CD14-positive monocyte (primary cell): ENCODE data around the gene USP6. TPM values are rescaled to one million over a fixed set of nuclear protein-coding genes. Genes with fewer than 3 reads are reported as not detected.
"Not testable (repeated sequence)": the region's sequence is repeated elsewhere in the genome, so short reads cannot be mapped to it uniquely, and the experiment has no call there.

Source experiments
- DNase-seq, 3 donors: peaks; one replicate each; pipeline ENCODE4 v3.0.0-alpha.2; 2011 to 2022
- H2AFZ ChIP-seq: 2 replicates; pipeline ENCODE4 v1.6.0; 2012; ENCODE audit warnings: mild to moderate bottlenecking, low read depth, low read length, inconsistent platforms; ENCODE audit not compliant: insufficient read depth, poor library complexity, severe bottlenecking
- H3K27ac ChIP-seq, 2 donors: 1 replicate in 1 of 2; 2 replicates in 1 of 2; pipeline ENCODE4 v1.5.1; 2012 to 2013; ENCODE audit warnings: low read length in 2 of 2, control low read depth in 1 of 2, inconsistent platforms in 1 of 2, low read depth in 1 of 2, mild to moderate bottlenecking in 1 of 2
- H3K27me3 ChIP-seq, 2 donors: one replicate each; pipeline versions ENCODE4 v1.6.0 to v1.6.1; 2011 to 2013; ENCODE audit warnings: low read length in 2 of 2; ENCODE audit not compliant: control insufficient read depth in 2 of 2, insufficient read depth in 2 of 2
- H3K36me3 ChIP-seq, 2 donors: replicated peaks in 1 of 2; 1 replicate in 1 of 2; 2 replicates in 1 of 2; pipeline versions ENCODE4 v1.5.1 to v1.6.1; 2012 to 2013; ENCODE audit warnings: low read length in 2 of 2, control low read depth in 1 of 2, inconsistent platforms in 1 of 2, mild to moderate bottlenecking in 1 of 2; ENCODE audit not compliant: insufficient read depth in 2 of 2, control insufficient read depth in 1 of 2
- H3K4me1 ChIP-seq, 2 donors: 1 replicate in 1 of 2; 2 replicates in 1 of 2; pipeline versions ENCODE4 v1.5.1 to v1.6.1; 2012 to 2013; ENCODE audit warnings: low read length in 2 of 2, control low read depth in 1 of 2, inconsistent platforms in 1 of 2, mild to moderate bottlenecking in 1 of 2, moderate library complexity in 1 of 2; ENCODE audit not compliant: insufficient read depth in 2 of 2, control insufficient read depth in 1 of 2
- H3K4me2 ChIP-seq: replicated peaks from 2 replicates; pipeline ENCODE3; 2012; ENCODE audit warnings: low read length, moderate library complexity, mild to moderate bottlenecking; ENCODE audit not compliant: poor library complexity, severe bottlenecking; ENCODE audit errors: extremely low read depth
- H3K4me3 ChIP-seq, 3 experiments: fragments of 200-600 bp in 1 of 3; sonication (generic) in 1 of 3; replicated peaks in 1 of 3; 1 replicate in 2 of 3; 2 replicates in 1 of 3; pipeline ENCODE4 v1.5.1; 2011 to 2013; ENCODE audit warnings: low read length in 3 of 3, mild to moderate bottlenecking in 3 of 3, control low read depth in 2 of 3, low read depth in 2 of 3, inconsistent platforms in 1 of 3, moderate library complexity in 1 of 3
- H3K79me2 ChIP-seq: 2 replicates; pipeline ENCODE4 v1.6.0; 2012; ENCODE audit warnings: mild to moderate bottlenecking, control low read depth, inconsistent platforms, low read length, moderate library complexity; ENCODE audit not compliant: insufficient read depth
- H3K9ac ChIP-seq: 2 replicates; pipeline ENCODE4 v1.6.0; 2017; ENCODE audit warnings: low read length, mild to moderate bottlenecking; ENCODE audit not compliant: insufficient read depth, poor library complexity, severe bottlenecking
- H3K9me3 ChIP-seq, 2 donors: replicated peaks in 1 of 2; 1 replicate in 1 of 2; 2 replicates in 1 of 2; pipeline versions ENCODE4 v1.5.1 to v1.6.1; 2012 to 2013; ENCODE audit warnings: low read length in 2 of 2, control low read depth in 1 of 2; ENCODE audit not compliant: control insufficient read depth in 1 of 2, insufficient read depth in 1 of 2
- H4K20me1 ChIP-seq: 2 replicates; pipeline ENCODE4 v1.6.0; 2012; ENCODE audit warnings: mild to moderate bottlenecking, low read length, control low read depth, moderate library complexity; ENCODE audit not compliant: insufficient read depth
- H3K27ac Mint-ChIP-seq, 7 donors: one replicate each; pipeline ENCODE4 v1.8.0; 2020; ENCODE audit warnings: mild to moderate bottlenecking in 7 of 7, mixed read lengths in 7 of 7, moderate library complexity in 6 of 7, inconsistent platforms in 2 of 7
- H3K27me3 Mint-ChIP-seq, 3 donors: one replicate each; pipeline ENCODE4 v1.8.0; 2021 to 2022; ENCODE audit warnings: low read depth in 3 of 3, mild to moderate bottlenecking in 3 of 3, mixed read lengths in 3 of 3, moderate library complexity in 3 of 3, inconsistent platforms in 1 of 3
- H3K36me3 Mint-ChIP-seq, 2 donors: one replicate each; pipeline ENCODE4 v1.8.0; 2020; ENCODE audit warnings: mixed read lengths in 2 of 2, inconsistent platforms in 1 of 2, mild to moderate bottlenecking in 1 of 2
- H3K4me1 Mint-ChIP-seq: one replicate; pipeline ENCODE4 v1.8.0; 2020; ENCODE audit warnings: mild to moderate bottlenecking, mixed read lengths
- H3K4me3 Mint-ChIP-seq, 2 donors: one replicate each; pipeline ENCODE4 v1.8.0; 2020; ENCODE audit warnings: mild to moderate bottlenecking in 2 of 2, mixed read lengths in 2 of 2, moderate library complexity in 1 of 2
- H3K9me3 Mint-ChIP-seq, 7 donors: one replicate each; pipeline ENCODE4 v1.8.0; 2020 to 2022; ENCODE audit warnings: mixed read lengths in 7 of 7, mild to moderate bottlenecking in 6 of 7, moderate library complexity in 6 of 7, inconsistent platforms in 2 of 7
- WGBS: methylation state at CpG from one replicate; pipeline ENCODE4 v1.1.5; 2013; ENCODE audit warnings: missing lambda C conversion rate; ENCODE audit not compliant: insufficient coverage; 5-methylcytosine and 5-hydroxymethylcytosine counted together
- intact Hi-C, 2 donors: fragments of 100-400 bp; cut with micrococcal nuclease; formaldehyde crosslinking; loops; one replicate each; pipeline versions ENCODE4 v1.15.0 to v1.15.1; 2023
- polyA plus RNA-seq, 3 donors: library from polyadenylated mRNA; depleted of rRNA in 1 of 3; unstranded in 2 of 3; stranded (reverse) in 1 of 3; fragments of 300-500 nt in 2 of 3; fragments of >200 nt in 1 of 3; fragmentation: Illumina TruSeq in 2 of 3; gene quantifications; 1 replicate in 2 of 3; 2 replicates in 1 of 3; pipeline ENCODE4 v1.2.3, GENCODE V29; 2012 to 2021
- TF ChIP-seq, protein P1 (sequence below): fragments of 200-600 bp; IDR thresholded peaks from one replicate; pipeline ENCODE4 v1.8.0; 2022; ENCODE audit warnings: antibody characterized with exemption, mild to moderate bottlenecking

USP6 gene
- polyA plus RNA-seq, 3 donors, result 0.02 to 0.08 (median 0.02) TPM

DNA sequence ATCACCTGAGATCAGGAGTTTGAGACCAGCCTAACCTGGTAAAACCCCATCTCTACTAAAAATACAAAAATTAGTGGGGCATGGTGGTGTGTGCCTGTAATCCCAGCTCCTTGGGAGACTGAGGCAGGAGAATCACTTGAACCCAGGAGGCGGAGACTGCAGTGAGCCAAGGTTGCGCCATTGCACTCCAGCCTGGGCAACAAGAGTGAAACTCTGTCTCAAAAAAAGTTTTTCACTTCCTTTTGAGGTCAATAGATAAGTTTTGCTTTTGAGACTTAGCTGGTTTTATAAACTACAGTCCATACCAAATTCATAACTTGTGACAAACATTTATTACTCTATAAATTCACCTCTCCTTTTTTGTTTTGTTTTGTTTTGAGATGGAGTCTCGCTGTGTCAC is 46.0 kb downstream of the USP6 start:
- intact Hi-C loops, DNase-seq, H3K36me3 Mint-ChIP-seq: not testable (repeated sequence)

DNA sequence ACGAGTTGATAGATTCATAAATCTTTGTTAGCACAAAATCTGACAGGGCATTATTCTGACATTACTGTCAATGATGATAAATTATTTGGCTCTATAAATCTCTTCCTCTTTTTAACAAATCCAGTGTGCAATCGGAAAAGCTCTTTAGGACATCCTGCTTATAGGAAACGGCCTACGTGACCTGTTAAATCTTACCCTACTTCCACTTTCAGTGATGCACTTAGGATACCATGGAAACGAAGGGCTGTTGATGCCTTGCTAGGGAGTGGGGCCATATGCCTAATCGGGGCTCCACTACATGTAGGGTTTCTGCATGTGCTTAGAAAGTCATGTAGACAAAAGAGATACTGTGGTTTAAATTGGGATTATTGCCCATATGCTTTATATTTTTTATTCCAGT is 48.6 kb downstream of the USP6 start:
- peaks cover 1 to 4% (median 2%) of the 10 kb centered on the region in 3 donors for H3K27me3 Mint-ChIP-seq
- H3K9ac ChIP-seq, result no peak overlapping the region
- H3K4me2 ChIP-seq, result no peak overlapping the region
- H3K27me3 ChIP-seq, result no peaks in the 10 kb centered on the region
- no peak overlapping the region for H3K27ac ChIP-seq
- peaks cover 0 to 1% (median 0%) of the 10 kb centered on the region in 7 donors for H3K9me3 Mint-ChIP-seq
- no peaks in the 10 kb centered on the region for H4K20me1 ChIP-seq
- H3K27ac Mint-ChIP-seq, result peak overlapping the region in 5 of 7 donors; percentile 46 to 73 (median 58)
- TF ChIP-seq, protein P1, sequence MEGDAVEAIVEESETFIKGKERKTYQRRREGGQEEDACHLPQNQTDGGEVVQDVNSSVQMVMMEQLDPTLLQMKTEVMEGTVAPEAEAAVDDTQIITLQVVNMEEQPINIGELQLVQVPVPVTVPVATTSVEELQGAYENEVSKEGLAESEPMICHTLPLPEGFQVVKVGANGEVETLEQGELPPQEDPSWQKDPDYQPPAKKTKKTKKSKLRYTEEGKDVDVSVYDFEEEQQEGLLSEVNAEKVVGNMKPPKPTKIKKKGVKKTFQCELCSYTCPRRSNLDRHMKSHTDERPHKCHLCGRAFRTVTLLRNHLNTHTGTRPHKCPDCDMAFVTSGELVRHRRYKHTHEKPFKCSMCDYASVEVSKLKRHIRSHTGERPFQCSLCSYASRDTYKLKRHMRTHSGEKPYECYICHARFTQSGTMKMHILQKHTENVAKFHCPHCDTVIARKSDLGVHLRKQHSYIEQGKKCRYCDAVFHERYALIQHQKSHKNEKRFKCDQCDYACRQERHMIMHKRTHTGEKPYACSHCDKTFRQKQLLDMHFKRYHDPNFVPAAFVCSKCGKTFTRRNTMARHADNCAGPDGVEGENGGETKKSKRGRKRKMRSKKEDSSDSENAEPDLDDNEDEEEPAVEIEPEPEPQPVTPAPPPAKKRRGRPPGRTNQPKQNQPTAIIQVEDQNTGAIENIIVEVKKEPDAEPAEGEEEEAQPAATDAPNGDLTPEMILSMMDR, result no peak
- H3K36me3 ChIP-seq, result no peaks in the 10 kb centered on the region
- no peak overlapping the region for H3K4me3 ChIP-seq
- WGBS, result no CpG with 5 or more reads among the region's 6 CpGs
- H3K4me1 ChIP-seq, result peaks cover 37 to 49% of the 10 kb centered on the region in 2 donors
- peaks cover 48% of the 10 kb centered on the region for H3K4me1 Mint-ChIP-seq
- intact Hi-C loops, result no loop called here
- peak; percentile 40 to 53 (median 53) for DNase-seq
- no peak overlapping the region for H3K4me3 Mint-ChIP-seq
- H3K9me3 ChIP-seq, result no peaks in the 10 kb centered on the region
- H3K79me2 ChIP-seq, result no peaks in the 10 kb centered on the region
- H3K36me3 Mint-ChIP-seq, result no peaks in the 10 kb centered on the region
- no peak overlapping the region for H2AFZ ChIP-seq

More for the DNA sequence above, 46.0 kb downstream of the USP6 start:
- not testable (repeated sequence) for H3K9me3 ChIP-seq, H3K4me2 ChIP-seq, H3K4me3 ChIP-seq, H3K27ac ChIP-seq, H3K4me3 Mint-ChIP-seq, H3K27ac Mint-ChIP-seq, H3K9me3 Mint-ChIP-seq, H3K27me3 ChIP-seq, H3K36me3 ChIP-seq, H2AFZ ChIP-seq, H3K79me2 ChIP-seq, H4K20me1 ChIP-seq, H3K9ac ChIP-seq
- peaks cover 38% of the 10 kb centered on the region for H3K4me1 Mint-ChIP-seq
- 7% methylated on average over 2 of the region's 3 CpGs for WGBS
- H3K27me3 Mint-ChIP-seq, result peaks cover 1 to 10% (median 4%) of the 10 kb centered on the region in 3 donors
- peaks cover 28 to 41% of the 10 kb centered on the region in 2 donors for H3K4me1 ChIP-seq

DNA sequence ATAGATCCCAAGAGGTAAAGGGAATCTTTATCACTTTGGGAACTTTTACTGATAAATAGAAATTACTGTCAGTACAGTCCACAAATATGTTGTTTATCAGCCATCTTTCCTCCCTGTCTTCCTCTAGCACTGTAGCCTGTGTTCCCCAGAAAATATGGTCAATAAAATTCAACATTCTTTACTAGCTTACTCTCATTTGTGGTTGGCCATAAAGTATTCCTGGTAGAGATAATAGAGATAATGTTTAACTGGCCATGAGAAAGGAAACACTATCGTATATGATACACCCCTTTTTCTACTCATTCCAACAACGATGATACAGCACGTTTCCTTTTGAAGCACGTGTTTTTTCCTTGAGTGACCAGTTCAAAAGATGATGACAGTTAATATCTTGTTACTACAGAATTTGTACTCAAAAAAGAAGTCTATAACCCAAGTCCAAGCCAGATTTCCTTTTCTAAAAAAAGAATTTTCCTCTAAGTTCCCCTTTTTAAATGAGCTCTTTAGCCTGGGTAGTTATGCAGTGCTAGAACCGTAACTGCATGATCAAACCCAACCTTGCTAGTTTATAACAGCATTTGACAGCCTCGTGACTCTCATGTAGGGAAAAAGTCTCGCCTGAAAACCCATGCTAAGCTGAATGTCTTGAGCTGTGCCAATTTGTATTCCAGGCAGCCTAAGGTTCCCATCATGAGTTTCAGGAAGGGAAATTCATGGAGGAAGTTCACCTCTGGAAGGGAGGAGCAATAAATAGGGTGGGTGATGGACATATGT is 50.1 kb downstream of the USP6 start:
- H3K9me3 Mint-ChIP-seq, H3K36me3 Mint-ChIP-seq, H3K4me2 ChIP-seq, H3K79me2 ChIP-seq, H3K27me3 Mint-ChIP-seq, H3K27me3 ChIP-seq, intact Hi-C loops, H2AFZ ChIP-seq, H3K36me3 ChIP-seq, H3K9ac ChIP-seq, H3K9me3 ChIP-seq, H4K20me1 ChIP-seq: not testable (repeated sequence)
- H3K4me1 Mint-ChIP-seq, result peaks cover 48% of the 10 kb centered on the region
- peak overlapping the region in 1 of 3 experiments; percentile 43 for H3K4me3 ChIP-seq
- DNase-seq, result peak; percentile 4 to 17 (median 15)
- 0% methylated on average over 2 of the region's 7 CpGs for WGBS
- H3K27ac ChIP-seq, result peak overlapping the region in 1 of 2 donors; percentile 54
- peak overlapping the region; percentile 79 to 89 (median 86) for H3K27ac Mint-ChIP-seq
- peaks cover 37 to 49% of the 10 kb centered on the region in 2 donors for H3K4me1 ChIP-seq
- peak overlapping the region; percentile 37 to 71 for H3K4me3 Mint-ChIP-seq

DNA sequence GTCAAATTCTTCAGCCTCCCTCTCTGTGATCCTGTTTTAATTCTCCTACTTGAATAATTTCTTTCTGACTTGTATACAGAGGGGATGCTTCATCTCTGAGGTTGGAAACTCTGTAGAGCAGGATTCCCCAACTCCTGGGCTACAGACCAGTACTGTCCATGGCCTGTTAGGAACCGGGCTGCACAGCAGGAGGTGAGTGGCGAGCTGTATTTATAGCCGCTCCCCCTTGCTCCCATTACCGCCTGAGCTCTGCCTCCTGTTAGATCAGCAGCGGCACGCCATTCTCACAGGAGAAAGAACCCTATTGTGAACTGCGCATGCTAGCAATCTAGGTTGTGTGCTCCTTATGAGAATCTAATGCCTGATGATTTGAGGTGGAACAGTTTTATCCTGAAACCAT is 59.2 kb downstream of the USP6 start:
- H3K27ac Mint-ChIP-seq, H3K4me1 Mint-ChIP-seq, H3K4me3 ChIP-seq, H3K79me2 ChIP-seq, H2AFZ ChIP-seq, H3K9ac ChIP-seq, H3K4me2 ChIP-seq, H4K20me1 ChIP-seq, H3K36me3 ChIP-seq, intact Hi-C loops, H3K27me3 ChIP-seq, DNase-seq, H3K27ac ChIP-seq, H3K4me1 ChIP-seq, H3K4me3 Mint-ChIP-seq, H3K27me3 Mint-ChIP-seq: not testable (repeated sequence)
- peaks cover 6 to 16% of the 10 kb centered on the region in 2 donors for H3K36me3 Mint-ChIP-seq
- H3K9me3 Mint-ChIP-seq, result peaks cover 21 to 67% (median 47%) of the 10 kb centered on the region in 7 donors
- 100% methylated on average over 1 of the region's 7 CpGs for WGBS
- H3K9me3 ChIP-seq, result peaks cover 34 to 49% of the 10 kb centered on the region in 2 donors
